Muscle of leg (tissue), 11 donors: ENCODE measurements around the gene C3orf20. TPM values are rescaled to one million over a fixed set of nuclear protein-coding genes. Genes with fewer than 3 reads are reported as not detected.
A peak's percentile ranks its signal among the peaks of the same experiment; 100 is the strongest.

Experiments
- DNase-seq: peaks from one replicate; pipeline ENCODE4 v3.0.0; 2013
- H3K27ac ChIP-seq: one replicate; pipeline ENCODE4 v1.5.1; 2013; ENCODE audit warnings: mild to moderate bottlenecking, low read length, control low read depth
- H3K27me3 ChIP-seq: one replicate; pipeline ENCODE4 v1.6.1; 2013; ENCODE audit warnings: low read length; ENCODE audit not compliant: control insufficient read depth, insufficient read depth
- H3K36me3 ChIP-seq: one replicate; pipeline ENCODE4 v1.6.1; 2013; ENCODE audit warnings: low read length; ENCODE audit not compliant: control insufficient read depth, insufficient read depth
- H3K4me1 ChIP-seq: one replicate; pipeline ENCODE4 v1.6.1; 2013; ENCODE audit warnings: low read length; ENCODE audit not compliant: control insufficient read depth, insufficient read depth
- H3K4me3 ChIP-seq: one replicate; pipeline ENCODE4 v1.5.1; 2013; ENCODE audit warnings: low read length, control low read depth
- H3K9me3 ChIP-seq: replicated peaks from 2 replicates; pipeline ENCODE4 v1.6.1; 2013; ENCODE audit warnings: low read depth, low read length; ENCODE audit not compliant: control insufficient read depth
- WGBS: methylation state at CpG from one replicate; pipeline ENCODE4 v1.1.5; 2013; ENCODE audit warnings: missing lambda C conversion rate; ENCODE audit not compliant: insufficient coverage; 5-methylcytosine and 5-hydroxymethylcytosine counted together
- polyA plus RNA-seq, 8 donors: library from polyadenylated mRNA; unstranded; fragments of 120-200 nt; gene quantifications; one replicate each; pipeline versions ENCODE4 v1.2.1 to v1.2.3, GENCODE V29; 2013; ENCODE audit warnings: inconsistent platforms in 1 of 8, low replicate concordance in 1 of 8; ENCODE audit not compliant: insufficient read length in 8 of 8, insufficient read depth in 1 of 8
- total RNA-seq: library from RNA; stranded (reverse); fragments of 120-200 nt; gene quantifications from one replicate; pipeline ENCODE4 v1.2.4, GENCODE V29; 2013

C3orf20 gene
- total and polyA plus RNA-seq, 9 donors = 0.05 to 0.35 (median 0.15) TPM

DNA sequence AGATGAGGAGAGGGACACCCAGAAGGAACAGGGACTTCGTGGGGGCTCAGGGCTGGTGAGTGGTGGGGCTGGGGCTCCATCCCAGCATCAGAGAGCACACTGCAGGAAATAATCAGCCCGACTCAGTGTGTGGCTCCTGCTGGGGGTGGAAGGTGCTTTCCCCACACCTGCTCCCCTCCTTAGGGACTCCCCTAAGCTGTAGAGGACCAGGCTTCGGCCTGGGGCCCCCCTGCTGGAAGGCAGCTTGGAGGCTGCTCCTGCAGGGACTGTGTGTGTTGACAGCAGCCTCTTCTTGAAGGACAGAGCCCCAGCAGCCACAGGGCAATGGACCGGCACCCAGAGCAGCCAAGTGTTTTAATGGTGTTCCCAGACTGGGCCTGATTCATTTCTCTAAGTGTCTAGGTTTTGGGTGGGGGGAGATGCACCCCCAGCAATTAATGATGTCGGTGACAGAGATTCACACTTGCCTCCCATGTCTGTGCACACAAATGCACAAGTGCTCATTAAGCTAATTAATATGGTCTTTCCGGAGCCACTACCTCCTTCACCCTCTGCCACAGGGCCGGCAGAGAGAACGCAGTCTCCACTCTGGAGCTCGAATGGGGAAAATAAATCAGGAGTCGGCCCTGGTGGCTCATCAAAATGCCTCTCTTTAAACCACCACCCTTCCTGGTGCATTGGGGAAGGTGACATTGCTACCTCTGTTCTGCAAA is 126.9 kb downstream of the C3orf20 start:
- 17% methylated on average over 2 of the region's 10 CpGs for WGBS
- Histone ChIP-seq H3K27ac (no peak overlapping the region), H3K27me3 (peaks cover 16% of the 10 kb centered on the region), H3K9me3 (no peaks in the 10 kb centered on the region), H3K36me3 (no peaks in the 10 kb centered on the region), H3K4me1 (peaks cover 9% of the 10 kb centered on the region), H3K4me3 (no peak overlapping the region)
- DNase-seq = no peak

DNA sequence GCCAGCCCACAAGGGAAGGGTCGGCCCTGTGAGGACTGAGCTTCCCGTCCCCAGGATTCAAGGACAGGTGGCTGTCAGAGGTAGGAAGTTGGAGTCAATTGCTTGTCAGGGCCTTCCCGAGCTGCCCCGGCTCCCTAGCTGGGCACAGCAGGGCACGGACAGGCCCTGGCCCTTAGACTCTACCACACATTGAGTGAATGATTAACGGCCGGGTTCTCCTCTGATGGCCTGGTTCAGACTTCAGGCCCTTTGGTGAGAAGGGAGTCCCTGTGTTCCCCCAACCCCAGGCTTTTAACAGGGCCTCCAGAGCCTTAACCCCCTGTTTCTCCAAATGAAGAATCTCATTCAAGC is 127.4 kb downstream of the C3orf20 start:
- peaks cover 11% of the 10 kb centered on the region for H3K4me1 ChIP-seq
- no peak overlapping the region for H3K27ac ChIP-seq
- no peak overlapping the region for H3K4me3 ChIP-seq
- H3K36me3 ChIP-seq = no peaks in the 10 kb centered on the region
- 63% methylated on average over 5 of the region's 7 CpGs for WGBS
- DNase-seq = no peak
- no peaks in the 10 kb centered on the region for H3K9me3 ChIP-seq
- peaks cover 20% of the 10 kb centered on the region for H3K27me3 ChIP-seq

- H3K4me1 ChIP-seq = peaks cover 11% of the 10 kb centered on the region
- H3K4me3 ChIP-seq = no peak overlapping the region
Measured at GRCh38 chr3:14803101-14803980, 128.4 kb downstream of the C3orf20 start.

DNA sequence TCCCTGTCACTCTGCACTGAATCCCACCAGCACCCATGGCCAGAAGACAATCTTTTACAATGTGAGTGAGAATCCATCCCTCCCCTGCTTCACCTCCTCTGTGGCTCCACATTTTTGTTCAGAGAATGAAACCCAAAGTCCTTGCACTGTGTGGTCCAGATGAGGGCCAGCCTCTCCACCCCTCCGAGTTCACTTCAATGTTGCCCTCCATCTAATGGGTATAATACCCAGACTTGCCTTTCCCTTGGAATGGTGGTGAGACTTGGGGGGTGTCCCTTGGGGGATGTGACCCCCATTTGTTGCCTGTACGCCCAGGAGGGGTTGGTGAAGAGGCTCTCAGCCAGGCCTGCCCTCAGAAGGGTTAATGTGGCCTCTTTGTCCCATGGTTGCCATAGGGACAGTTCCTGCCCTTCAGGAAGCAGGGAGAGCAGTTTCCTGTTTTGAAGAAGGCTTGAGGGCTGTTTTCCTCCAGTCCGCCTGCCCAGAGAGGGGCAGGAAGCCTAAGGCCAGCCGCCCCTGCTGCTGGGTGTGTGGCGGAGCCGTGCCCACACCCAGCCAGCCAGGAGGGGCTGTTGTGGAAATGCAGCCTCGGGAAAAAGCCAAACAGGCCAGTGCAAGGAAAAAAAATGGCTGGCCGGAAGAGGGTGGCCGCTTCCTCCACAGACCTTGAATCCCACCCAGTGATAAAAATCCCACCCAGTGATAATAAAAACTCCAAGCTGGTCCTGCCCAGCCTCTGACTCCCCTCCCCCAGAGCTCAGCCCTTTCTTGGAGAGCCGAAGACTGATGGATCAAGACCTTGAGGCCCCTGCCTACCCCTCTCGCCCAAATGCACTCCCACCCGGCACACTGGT is 129.3 kb downstream of the C3orf20 start:
- DNase-seq = peak; percentile 57
- Histone ChIP-seq H3K4me1 (peaks cover 11% of the 10 kb centered on the region), H3K36me3 (no peaks in the 10 kb centered on the region), H3K4me3 (no peak overlapping the region), H3K27ac (peak overlapping the region; percentile 13), H3K9me3 (no peaks in the 10 kb centered on the region), H3K27me3 (peaks cover 27% of the 10 kb centered on the region)
- 42% methylated on average over 6 of the region's 12 CpGs for WGBS

More at GRCh38 chr3:14803101-14803980, 128.4 kb downstream of the C3orf20 start:
- Histone ChIP-seq H3K9me3 (no peaks in the 10 kb centered on the region), H3K36me3 (no peaks in the 10 kb centered on the region), H3K27me3 (peaks cover 20% of the 10 kb centered on the region), H3K27ac (peak overlapping the region; percentile 13)
- WGBS = 44% methylated on average over 3 of the region's 13 CpGs
- DNase-seq = no peak

- Histone ChIP-seq H3K36me3 (no peaks in the 10 kb centered on the region), H3K4me1 (peaks cover 17% of the 10 kb centered on the region), H3K27ac (no peak overlapping the region), H3K9me3 (no peaks in the 10 kb centered on the region), H3K4me3 (no peak overlapping the region), H3K27me3 (peaks cover 36% of the 10 kb centered on the region)
- WGBS = 65% methylated on average over 4 of the region's 7 CpGs
- no peak for DNase-seq
Measured at GRCh38 chr3:14804835-14805780, 130.2 kb downstream of the C3orf20 start.

DNA sequence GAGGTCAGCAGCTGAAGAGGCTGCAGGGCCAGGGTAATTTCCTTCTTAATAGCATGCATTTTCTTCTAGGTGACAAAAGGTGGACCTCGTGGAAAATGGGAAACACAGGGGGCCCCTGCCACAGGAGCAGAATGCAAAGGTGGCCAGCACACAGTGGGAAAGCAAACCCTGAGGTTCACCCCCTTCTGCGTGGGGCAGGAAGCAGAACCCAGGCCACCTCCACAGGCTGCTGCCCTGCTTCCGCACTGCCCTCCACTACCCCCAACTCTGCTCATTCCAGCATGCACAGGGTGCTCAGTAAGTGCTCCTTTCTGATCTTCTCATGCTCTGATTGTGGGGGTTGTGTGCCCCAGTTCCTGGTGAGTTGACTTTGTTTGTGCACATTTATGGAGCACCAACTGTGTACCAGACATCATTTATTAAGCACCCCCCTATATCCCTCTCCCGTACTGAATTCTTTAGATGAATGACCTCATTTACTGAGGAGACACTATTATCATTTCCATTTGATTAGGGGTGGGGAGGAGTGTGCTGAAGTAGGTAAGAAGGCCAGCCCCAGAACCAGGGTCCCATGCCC is 131.1 kb downstream of the C3orf20 start:
- WGBS = 40% methylated on average over 1 of the region's 4 CpGs
- Histone ChIP-seq H3K27me3 (peaks cover 42% of the 10 kb centered on the region), H3K4me3 (no peak overlapping the region), H3K36me3 (no peaks in the 10 kb centered on the region), H3K4me1 (peaks cover 20% of the 10 kb centered on the region), H3K9me3 (no peaks in the 10 kb centered on the region), H3K27ac (no peak overlapping the region)
- DNase-seq = no peak

- Histone ChIP-seq H3K27ac (no peak overlapping the region), H3K4me3 (no peak overlapping the region), H3K36me3 (no peaks in the 10 kb centered on the region), H3K4me1 (peaks cover 20% of the 10 kb centered on the region), H3K9me3 (no peaks in the 10 kb centered on the region), H3K27me3 (peaks cover 49% of the 10 kb centered on the region)
- 39% methylated on average over 8 of the region's 8 CpGs for WGBS
- no peak for DNase-seq
Measured at GRCh38 chr3:14806641-14807263, 131.8 kb downstream of the C3orf20 start.

DNA sequence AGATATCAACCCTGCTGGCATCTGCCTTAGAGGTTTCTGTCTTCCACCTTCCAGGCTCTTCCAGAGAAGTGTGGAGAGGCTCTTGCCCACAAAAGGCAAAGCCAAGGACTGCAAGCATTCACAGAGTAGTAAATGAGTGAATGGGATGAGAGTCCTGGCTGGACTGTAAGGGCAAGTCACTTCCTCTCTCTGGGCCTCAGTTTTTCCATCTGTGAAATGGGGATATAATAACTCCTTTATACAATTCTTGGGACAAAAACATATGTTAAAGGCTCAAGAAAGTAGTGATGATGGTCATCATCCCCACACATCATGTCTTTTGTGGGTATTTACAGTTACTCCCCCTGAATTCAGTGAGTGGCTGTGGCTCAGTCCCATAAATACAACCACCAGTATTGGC is 133.1 kb downstream of the C3orf20 start:
- Histone ChIP-seq H3K36me3 (no peaks in the 10 kb centered on the region), H3K9me3 (no peaks in the 10 kb centered on the region), H3K4me1 (peaks cover 23% of the 10 kb centered on the region), H3K27ac (no peak overlapping the region), H3K27me3 (peaks cover 59% of the 10 kb centered on the region), H3K4me3 (no peak overlapping the region)
- no peak for DNase-seq
